OCI-LY3 (cell line): ENCODE data around the gene OR10H1.

Experiments used
- CTCF ChIP-seq: fragments of 200-600, 300-600 bp; sonication (generic); IDR thresholded peaks from 2 replicates; pipeline ENCODE4 v1.5.1; 2014; ENCODE audit warnings: antibody characterized with exemption, low read length, low read depth
- EZH2phosphoT487 ChIP-seq: fragments of 200-600 bp; shearing (Covaris generic); IDR thresholded peaks from 2 replicates; pipeline ENCODE4 v1.6.1; 2018; ENCODE audit warnings: antibody characterized with exemption, mixed run types, low read depth

- TF ChIP-seq CTCF (no peak), EZH2phosphoT487 (no peak)
Observed at GRCh38 chr19:15776991-15777970, 38.2 kb downstream of the OR10H1 start.
